CD14-positive monocyte (primary cell): Measurements from ENCODE around the gene TEX38. TPM values are rescaled to one million over a fixed set of nuclear protein-coding genes. Genes with fewer than 3 reads are reported as not detected.

ENCODE experiments used
- DNase-seq, 3 donors: peaks; one replicate each; pipeline ENCODE4 v3.0.0-alpha.2; 2011 to 2022
- H2AFZ ChIP-seq: 2 replicates; pipeline ENCODE4 v1.6.0; 2012; ENCODE audit warnings: mild to moderate bottlenecking, low read depth, low read length, inconsistent platforms; ENCODE audit not compliant: insufficient read depth, poor library complexity, severe bottlenecking
- H3K27ac ChIP-seq, 2 donors: 1 replicate in 1 of 2; 2 replicates in 1 of 2; pipeline ENCODE4 v1.5.1; 2012 to 2013; ENCODE audit warnings: low read length in 2 of 2, control low read depth in 1 of 2, inconsistent platforms in 1 of 2, low read depth in 1 of 2, mild to moderate bottlenecking in 1 of 2
- H3K27me3 ChIP-seq, 2 donors: one replicate each; pipeline versions ENCODE4 v1.6.0 to v1.6.1; 2011 to 2013; ENCODE audit warnings: low read length in 2 of 2; ENCODE audit not compliant: control insufficient read depth in 2 of 2, insufficient read depth in 2 of 2
- H3K36me3 ChIP-seq, 2 donors: replicated peaks in 1 of 2; 1 replicate in 1 of 2; 2 replicates in 1 of 2; pipeline versions ENCODE4 v1.5.1 to v1.6.1; 2012 to 2013; ENCODE audit warnings: low read length in 2 of 2, control low read depth in 1 of 2, inconsistent platforms in 1 of 2, mild to moderate bottlenecking in 1 of 2; ENCODE audit not compliant: insufficient read depth in 2 of 2, control insufficient read depth in 1 of 2
- H3K4me1 ChIP-seq, 2 donors: 1 replicate in 1 of 2; 2 replicates in 1 of 2; pipeline versions ENCODE4 v1.5.1 to v1.6.1; 2012 to 2013; ENCODE audit warnings: low read length in 2 of 2, control low read depth in 1 of 2, inconsistent platforms in 1 of 2, mild to moderate bottlenecking in 1 of 2, moderate library complexity in 1 of 2; ENCODE audit not compliant: insufficient read depth in 2 of 2, control insufficient read depth in 1 of 2
- H3K4me2 ChIP-seq: replicated peaks from 2 replicates; pipeline ENCODE3; 2012; ENCODE audit warnings: low read length, moderate library complexity, mild to moderate bottlenecking; ENCODE audit not compliant: poor library complexity, severe bottlenecking; ENCODE audit errors: extremely low read depth
- H3K4me3 ChIP-seq, 3 experiments: fragments of 200-600 bp in 1 of 3; sonication (generic) in 1 of 3; replicated peaks in 1 of 3; 1 replicate in 2 of 3; 2 replicates in 1 of 3; pipeline ENCODE4 v1.5.1; 2011 to 2013; ENCODE audit warnings: low read length in 3 of 3, mild to moderate bottlenecking in 3 of 3, control low read depth in 2 of 3, low read depth in 2 of 3, inconsistent platforms in 1 of 3, moderate library complexity in 1 of 3
- H3K79me2 ChIP-seq: 2 replicates; pipeline ENCODE4 v1.6.0; 2012; ENCODE audit warnings: mild to moderate bottlenecking, control low read depth, inconsistent platforms, low read length, moderate library complexity; ENCODE audit not compliant: insufficient read depth
- H3K9ac ChIP-seq: 2 replicates; pipeline ENCODE4 v1.6.0; 2017; ENCODE audit warnings: low read length, mild to moderate bottlenecking; ENCODE audit not compliant: insufficient read depth, poor library complexity, severe bottlenecking
- H3K9me3 ChIP-seq, 2 donors: replicated peaks in 1 of 2; 1 replicate in 1 of 2; 2 replicates in 1 of 2; pipeline versions ENCODE4 v1.5.1 to v1.6.1; 2012 to 2013; ENCODE audit warnings: low read length in 2 of 2, control low read depth in 1 of 2; ENCODE audit not compliant: control insufficient read depth in 1 of 2, insufficient read depth in 1 of 2
- H4K20me1 ChIP-seq: 2 replicates; pipeline ENCODE4 v1.6.0; 2012; ENCODE audit warnings: mild to moderate bottlenecking, low read length, control low read depth, moderate library complexity; ENCODE audit not compliant: insufficient read depth
- H3K27ac Mint-ChIP-seq, 7 donors: one replicate each; pipeline ENCODE4 v1.8.0; 2020; ENCODE audit warnings: mild to moderate bottlenecking in 7 of 7, mixed read lengths in 7 of 7, moderate library complexity in 6 of 7, inconsistent platforms in 2 of 7
- H3K27me3 Mint-ChIP-seq, 3 donors: one replicate each; pipeline ENCODE4 v1.8.0; 2021 to 2022; ENCODE audit warnings: low read depth in 3 of 3, mild to moderate bottlenecking in 3 of 3, mixed read lengths in 3 of 3, moderate library complexity in 3 of 3, inconsistent platforms in 1 of 3
- H3K36me3 Mint-ChIP-seq, 2 donors: one replicate each; pipeline ENCODE4 v1.8.0; 2020; ENCODE audit warnings: mixed read lengths in 2 of 2, inconsistent platforms in 1 of 2, mild to moderate bottlenecking in 1 of 2
- H3K4me1 Mint-ChIP-seq: one replicate; pipeline ENCODE4 v1.8.0; 2020; ENCODE audit warnings: mild to moderate bottlenecking, mixed read lengths
- H3K4me3 Mint-ChIP-seq, 2 donors: one replicate each; pipeline ENCODE4 v1.8.0; 2020; ENCODE audit warnings: mild to moderate bottlenecking in 2 of 2, mixed read lengths in 2 of 2, moderate library complexity in 1 of 2
- H3K9me3 Mint-ChIP-seq, 7 donors: one replicate each; pipeline ENCODE4 v1.8.0; 2020 to 2022; ENCODE audit warnings: mixed read lengths in 7 of 7, mild to moderate bottlenecking in 6 of 7, moderate library complexity in 6 of 7, inconsistent platforms in 2 of 7
- WGBS: methylation state at CpG from one replicate; pipeline ENCODE4 v1.1.5; 2013; ENCODE audit warnings: missing lambda C conversion rate; ENCODE audit not compliant: insufficient coverage; 5-methylcytosine and 5-hydroxymethylcytosine counted together
- intact Hi-C, 2 donors: fragments of 100-400 bp; cut with micrococcal nuclease; formaldehyde crosslinking; loops; one replicate each; pipeline versions ENCODE4 v1.15.0 to v1.15.1; 2023
- polyA plus RNA-seq, 3 donors: library from polyadenylated mRNA; depleted of rRNA in 1 of 3; unstranded in 2 of 3; stranded (reverse) in 1 of 3; fragments of 300-500 nt in 2 of 3; fragments of >200 nt in 1 of 3; fragmentation: Illumina TruSeq in 2 of 3; gene quantifications; 1 replicate in 2 of 3; 2 replicates in 1 of 3; pipeline ENCODE4 v1.2.3, GENCODE V29; 2012 to 2021
- TF ChIP-seq, protein P1 (sequence below): fragments of 200-600 bp; IDR thresholded peaks from one replicate; pipeline ENCODE4 v1.8.0; 2022; ENCODE audit warnings: antibody characterized with exemption, mild to moderate bottlenecking

The TEX38 gene
- polyA plus RNA-seq, 3 donors, result not detected

DNA sequence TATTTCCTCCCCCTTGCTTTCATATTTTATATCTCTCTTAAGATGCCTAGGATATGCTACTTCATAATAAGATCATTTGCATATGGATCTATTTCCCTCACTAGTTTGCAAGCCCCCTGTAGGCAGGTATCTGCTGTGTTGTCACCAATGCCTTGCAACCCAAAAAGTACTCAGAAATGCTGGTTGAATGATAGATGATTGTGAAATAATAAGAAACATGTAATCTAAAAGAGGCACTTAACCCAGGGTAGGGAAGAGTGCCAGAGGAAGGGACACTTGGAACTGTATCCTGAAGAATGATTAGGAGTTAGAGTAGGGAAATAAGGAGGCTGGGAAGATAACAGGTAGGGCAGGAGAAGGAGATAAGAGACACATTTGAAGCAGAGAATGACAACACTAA is 15.8 kb upstream of the TEX38 start:
- Mint-ChIP-seq H3K36me3 (peaks cover 57 to 63% of the 10 kb centered on the region in 2 donors), H3K27me3 (no peaks in the 10 kb centered on the region), H3K4me3 (no peak overlapping the region), H3K27ac (peak overlapping the region in 1 of 7 donors; percentile 75), H3K4me1 (no peaks in the 10 kb centered on the region), H3K9me3 (peaks cover 0 to 7% (median 3%) of the 10 kb centered on the region in 7 donors)
- no peaks in the 10 kb centered on the region for H4K20me1 ChIP-seq
- H3K9ac ChIP-seq, result no peak overlapping the region
- H3K9me3 ChIP-seq, result no peaks in the 10 kb centered on the region
- H3K79me2 ChIP-seq, result no peaks in the 10 kb centered on the region
- intact Hi-C loops, result no loop called here
- H2AFZ ChIP-seq, result no peak overlapping the region
- H3K27ac ChIP-seq, result no peak overlapping the region
- TF ChIP-seq, protein P1, sequence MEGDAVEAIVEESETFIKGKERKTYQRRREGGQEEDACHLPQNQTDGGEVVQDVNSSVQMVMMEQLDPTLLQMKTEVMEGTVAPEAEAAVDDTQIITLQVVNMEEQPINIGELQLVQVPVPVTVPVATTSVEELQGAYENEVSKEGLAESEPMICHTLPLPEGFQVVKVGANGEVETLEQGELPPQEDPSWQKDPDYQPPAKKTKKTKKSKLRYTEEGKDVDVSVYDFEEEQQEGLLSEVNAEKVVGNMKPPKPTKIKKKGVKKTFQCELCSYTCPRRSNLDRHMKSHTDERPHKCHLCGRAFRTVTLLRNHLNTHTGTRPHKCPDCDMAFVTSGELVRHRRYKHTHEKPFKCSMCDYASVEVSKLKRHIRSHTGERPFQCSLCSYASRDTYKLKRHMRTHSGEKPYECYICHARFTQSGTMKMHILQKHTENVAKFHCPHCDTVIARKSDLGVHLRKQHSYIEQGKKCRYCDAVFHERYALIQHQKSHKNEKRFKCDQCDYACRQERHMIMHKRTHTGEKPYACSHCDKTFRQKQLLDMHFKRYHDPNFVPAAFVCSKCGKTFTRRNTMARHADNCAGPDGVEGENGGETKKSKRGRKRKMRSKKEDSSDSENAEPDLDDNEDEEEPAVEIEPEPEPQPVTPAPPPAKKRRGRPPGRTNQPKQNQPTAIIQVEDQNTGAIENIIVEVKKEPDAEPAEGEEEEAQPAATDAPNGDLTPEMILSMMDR, result no peak
- H3K4me3 ChIP-seq, result no peak overlapping the region
- no peak overlapping the region for H3K4me2 ChIP-seq
- DNase-seq, result no peak
- no peaks in the 10 kb centered on the region for H3K27me3 ChIP-seq
- H3K36me3 ChIP-seq, result peaks cover 33 to 70% of the 10 kb centered on the region in 2 donors
- no peaks in the 10 kb centered on the region for H3K4me1 ChIP-seq

DNA sequence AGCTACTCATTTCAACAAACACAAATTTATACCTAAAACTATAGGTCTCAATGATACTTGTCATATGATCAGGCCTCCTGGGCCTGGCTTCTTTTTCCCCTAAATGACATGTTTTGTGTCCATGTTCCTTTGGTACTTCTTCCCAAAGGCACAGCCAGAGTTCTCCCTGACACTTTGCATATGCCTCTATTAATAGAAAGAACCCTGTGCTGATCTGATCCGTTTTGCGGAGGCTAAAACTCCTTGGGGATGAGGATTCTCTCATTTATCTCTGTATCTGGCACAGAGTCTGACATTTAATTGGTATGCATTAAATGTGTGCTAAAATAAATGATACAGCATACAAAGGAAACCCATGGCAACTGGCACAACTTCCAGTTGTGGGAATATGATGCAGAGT is 15.0 kb upstream of the TEX38 start:
- no peaks in the 10 kb centered on the region for H3K79me2 ChIP-seq
- peaks cover 34 to 75% of the 10 kb centered on the region in 2 donors for H3K36me3 ChIP-seq
- Mint-ChIP-seq H3K9me3 (peaks cover 0 to 7% (median 3%) of the 10 kb centered on the region in 7 donors), H3K36me3 (peaks cover 57 to 63% of the 10 kb centered on the region in 2 donors), H3K27ac (no peak overlapping the region), H3K27me3 (no peaks in the 10 kb centered on the region), H3K4me1 (no peaks in the 10 kb centered on the region), H3K4me3 (no peak overlapping the region)
- intact Hi-C loops, result no loop called here
- no peaks in the 10 kb centered on the region for H4K20me1 ChIP-seq
- H3K27ac ChIP-seq, result no peak overlapping the region
- no peak overlapping the region for H3K4me3 ChIP-seq
- 100% methylated on average over 2 of the region's 2 CpGs for WGBS
- H3K9me3 ChIP-seq, result no peaks in the 10 kb centered on the region
- H3K4me2 ChIP-seq, result no peak overlapping the region
- H2AFZ ChIP-seq, result no peak overlapping the region
- TF ChIP-seq, protein P1, result no peak
- H3K4me1 ChIP-seq, result no peaks in the 10 kb centered on the region
- no peak for DNase-seq
- no peak overlapping the region for H3K9ac ChIP-seq
- no peaks in the 10 kb centered on the region for H3K27me3 ChIP-seq
